Measurements from ENCODE around the gene LDLRAD3.

LDLRAD3 gene

DNA sequence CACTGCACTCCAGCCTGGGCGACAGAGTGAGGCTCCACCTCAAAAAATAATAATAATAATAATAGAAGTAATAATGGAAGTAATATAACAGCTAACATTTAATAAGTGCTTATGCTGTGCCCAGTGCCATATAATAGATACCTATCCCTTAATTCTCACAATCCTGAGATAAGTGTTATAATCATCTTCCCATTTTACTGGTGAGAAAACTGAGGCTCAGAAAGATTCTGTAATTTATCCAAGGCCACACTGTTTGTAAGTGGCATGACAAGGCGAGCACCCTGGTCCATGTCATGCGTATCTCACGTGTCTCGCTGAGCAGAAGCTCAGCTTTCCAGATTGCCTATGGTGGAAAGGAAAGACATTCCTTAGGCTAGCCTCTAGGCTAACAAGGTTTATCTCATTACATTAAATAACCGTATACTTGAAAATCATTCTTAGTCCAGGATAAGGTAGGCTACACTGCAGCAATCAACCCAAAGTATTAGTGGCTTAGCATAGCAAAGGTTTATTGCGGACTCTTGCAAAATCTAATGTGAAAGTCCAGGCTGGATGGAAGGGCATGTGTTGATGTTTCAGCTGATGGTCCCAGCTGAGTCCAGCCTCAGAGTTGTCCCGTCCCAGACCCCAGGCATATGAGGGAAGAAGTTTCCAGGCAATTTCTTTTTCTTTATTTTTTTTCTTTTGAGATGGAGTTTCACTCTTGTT is 15.0 kb upstream of the LDLRAD3 start:
- H2AFZ ChIP-seq (ENCODE audit: low read depth, low read length) = no peak overlapping the region
- H3K36me3 ChIP-seq (ENCODE audit: insufficient read depth, low read length) = no peaks in the 10 kb centered on the region
- H3K27ac ChIP-seq (ENCODE audit: low read length) = no peak overlapping the region
- H3K4me3 ChIP-seq (ENCODE audit: low read depth in 1 of 2, low read length in 2 of 2) = no peak overlapping the region
- H3K79me2 ChIP-seq (ENCODE audit: insufficient read depth, low read length) = no peaks in the 10 kb centered on the region
- peaks cover 8% of the 10 kb centered on the region for H3K27me3 ChIP-seq (ENCODE audit: insufficient read depth, low read length, poor library complexity)
- H3K9ac ChIP-seq (ENCODE audit: low read depth, low read length) = no peak overlapping the region
- H3K4me2 ChIP-seq (ENCODE audit: insufficient read depth, low read length) = no peak overlapping the region
- ATAC-seq (ENCODE audit: insufficient read depth, low read depth) (no peak), DNase-seq (no peak)
- TF ChIP-seq, protein P1, sequence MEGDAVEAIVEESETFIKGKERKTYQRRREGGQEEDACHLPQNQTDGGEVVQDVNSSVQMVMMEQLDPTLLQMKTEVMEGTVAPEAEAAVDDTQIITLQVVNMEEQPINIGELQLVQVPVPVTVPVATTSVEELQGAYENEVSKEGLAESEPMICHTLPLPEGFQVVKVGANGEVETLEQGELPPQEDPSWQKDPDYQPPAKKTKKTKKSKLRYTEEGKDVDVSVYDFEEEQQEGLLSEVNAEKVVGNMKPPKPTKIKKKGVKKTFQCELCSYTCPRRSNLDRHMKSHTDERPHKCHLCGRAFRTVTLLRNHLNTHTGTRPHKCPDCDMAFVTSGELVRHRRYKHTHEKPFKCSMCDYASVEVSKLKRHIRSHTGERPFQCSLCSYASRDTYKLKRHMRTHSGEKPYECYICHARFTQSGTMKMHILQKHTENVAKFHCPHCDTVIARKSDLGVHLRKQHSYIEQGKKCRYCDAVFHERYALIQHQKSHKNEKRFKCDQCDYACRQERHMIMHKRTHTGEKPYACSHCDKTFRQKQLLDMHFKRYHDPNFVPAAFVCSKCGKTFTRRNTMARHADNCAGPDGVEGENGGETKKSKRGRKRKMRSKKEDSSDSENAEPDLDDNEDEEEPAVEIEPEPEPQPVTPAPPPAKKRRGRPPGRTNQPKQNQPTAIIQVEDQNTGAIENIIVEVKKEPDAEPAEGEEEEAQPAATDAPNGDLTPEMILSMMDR (IDR thresholded peaks at IDR 0.05; ENCODE audit: borderline replicate concordance, extremely low read depth, low read length, poor library complexity, severe bottlenecking) = no peak
- no peak for TF ChIP-seq EZH2 (IDR thresholded peaks at IDR 0.05; ENCODE audit: borderline replicate concordance, low read depth, low read length, severe bottlenecking)
- H3K9me3 ChIP-seq (ENCODE audit: insufficient read depth, low read length, severe bottlenecking) = no peaks in the 10 kb centered on the region
- no peaks in the 10 kb centered on the region for H4K20me1 ChIP-seq (ENCODE audit: insufficient read depth, low read length)
- no peaks in the 10 kb centered on the region for H3K4me1 ChIP-seq (ENCODE audit: insufficient read depth, low read length)

DNA sequence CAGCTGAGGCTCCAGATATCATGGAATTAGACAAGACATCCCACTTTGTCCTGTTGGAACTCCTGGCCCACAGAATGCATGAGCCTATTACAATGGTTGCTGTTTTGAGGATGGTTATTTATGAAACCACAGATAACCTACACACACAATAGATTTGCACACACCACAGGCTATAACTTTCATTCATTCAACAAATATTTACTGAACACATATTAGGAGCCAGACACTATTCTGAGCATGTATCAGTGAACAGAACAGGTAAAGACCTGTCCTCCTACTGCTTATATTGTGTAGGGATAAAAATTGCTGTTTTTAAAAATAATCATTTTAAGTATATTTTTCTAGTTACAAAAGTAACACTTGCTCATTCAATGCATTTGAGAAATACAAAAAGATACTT is 13.4 kb upstream of the LDLRAD3 start:
- Histone ChIP-seq H3K9me3 (ENCODE audit: insufficient read depth, low read length, severe bottlenecking) (no peaks in the 10 kb centered on the region), H3K4me3 (ENCODE audit: low read depth in 1 of 2, low read length in 2 of 2) (no peak overlapping the region), H3K9ac (ENCODE audit: low read depth, low read length) (no peak overlapping the region), H3K27ac (ENCODE audit: low read length) (no peak overlapping the region), H3K27me3 (ENCODE audit: insufficient read depth, low read length, poor library complexity) (peaks cover 12% of the 10 kb centered on the region), H3K36me3 (ENCODE audit: insufficient read depth, low read length) (no peaks in the 10 kb centered on the region), H3K4me1 (ENCODE audit: insufficient read depth, low read length) (no peaks in the 10 kb centered on the region), H4K20me1 (ENCODE audit: insufficient read depth, low read length) (no peaks in the 10 kb centered on the region), H3K4me2 (ENCODE audit: insufficient read depth, low read length) (no peak overlapping the region), H3K79me2 (ENCODE audit: insufficient read depth, low read length) (no peaks in the 10 kb centered on the region), H2AFZ (ENCODE audit: low read depth, low read length) (no peak overlapping the region)
- ATAC-seq (ENCODE audit: insufficient read depth, low read depth) = no peak
- DNase-seq = no peak
- TF ChIP-seq EZH2 (IDR thresholded peaks at IDR 0.05; ENCODE audit: borderline replicate concordance, low read depth, low read length, severe bottlenecking) = no peak
- TF ChIP-seq, protein P1 (IDR thresholded peaks at IDR 0.05; ENCODE audit: borderline replicate concordance, extremely low read depth, low read length, poor library complexity, severe bottlenecking) = no peak

DNA sequence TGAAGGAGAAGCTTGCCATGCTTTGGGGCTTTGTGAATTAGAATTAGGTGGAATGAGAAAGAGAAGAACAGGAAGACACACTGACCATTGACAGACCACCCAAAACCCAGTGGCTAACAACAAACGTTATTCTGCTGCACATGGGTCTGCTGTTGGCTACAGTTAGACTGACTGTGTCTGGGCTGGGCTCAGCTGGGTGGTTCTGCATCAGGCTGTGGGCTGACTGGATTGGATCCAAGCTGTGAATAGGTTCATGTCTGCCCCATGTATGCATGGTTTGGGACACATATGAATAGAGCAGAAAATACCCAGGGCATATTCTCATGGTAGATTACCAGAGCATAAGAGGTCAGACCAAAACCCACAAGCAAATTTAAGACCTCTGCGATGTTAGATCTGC is 11.7 kb upstream of the LDLRAD3 start:
- no peaks in the 10 kb centered on the region for H3K79me2 ChIP-seq (ENCODE audit: insufficient read depth, low read length)
- no peak overlapping the region for H3K27ac ChIP-seq (ENCODE audit: low read length)
- H3K27me3 ChIP-seq (ENCODE audit: insufficient read depth, low read length, poor library complexity) = peaks cover 12% of the 10 kb centered on the region
- TF ChIP-seq EZH2 (IDR thresholded peaks at IDR 0.05; ENCODE audit: borderline replicate concordance, low read depth, low read length, severe bottlenecking) = no peak
- TF ChIP-seq, protein P1 (IDR thresholded peaks at IDR 0.05; ENCODE audit: borderline replicate concordance, extremely low read depth, low read length, poor library complexity, severe bottlenecking) = no peak
- DNase-seq (no peak), ATAC-seq (ENCODE audit: insufficient read depth, low read depth) (no peak)
- no peak overlapping the region for H3K4me3 ChIP-seq (ENCODE audit: low read depth in 1 of 2, low read length in 2 of 2)
- H3K4me1 ChIP-seq (ENCODE audit: insufficient read depth, low read length) = no peaks in the 10 kb centered on the region
- H3K36me3 ChIP-seq (ENCODE audit: insufficient read depth, low read length) = no peaks in the 10 kb centered on the region
- H3K4me2 ChIP-seq (ENCODE audit: insufficient read depth, low read length) = no peak overlapping the region
- H4K20me1 ChIP-seq (ENCODE audit: insufficient read depth, low read length) = no peaks in the 10 kb centered on the region
- no peak overlapping the region for H2AFZ ChIP-seq (ENCODE audit: low read depth, low read length)
- H3K9ac ChIP-seq (ENCODE audit: low read depth, low read length) = no peak overlapping the region
- no peaks in the 10 kb centered on the region for H3K9me3 ChIP-seq (ENCODE audit: insufficient read depth, low read length, severe bottlenecking)

Data from DND-41 (cell line).